Measurements from ENCODE around the gene TUBB2A.
"Not testable (repeated sequence)": the region's sequence is repeated elsewhere in the genome, so short reads cannot be mapped to it uniquely, and the experiment has no call there.

The TUBB2A gene

DNA sequence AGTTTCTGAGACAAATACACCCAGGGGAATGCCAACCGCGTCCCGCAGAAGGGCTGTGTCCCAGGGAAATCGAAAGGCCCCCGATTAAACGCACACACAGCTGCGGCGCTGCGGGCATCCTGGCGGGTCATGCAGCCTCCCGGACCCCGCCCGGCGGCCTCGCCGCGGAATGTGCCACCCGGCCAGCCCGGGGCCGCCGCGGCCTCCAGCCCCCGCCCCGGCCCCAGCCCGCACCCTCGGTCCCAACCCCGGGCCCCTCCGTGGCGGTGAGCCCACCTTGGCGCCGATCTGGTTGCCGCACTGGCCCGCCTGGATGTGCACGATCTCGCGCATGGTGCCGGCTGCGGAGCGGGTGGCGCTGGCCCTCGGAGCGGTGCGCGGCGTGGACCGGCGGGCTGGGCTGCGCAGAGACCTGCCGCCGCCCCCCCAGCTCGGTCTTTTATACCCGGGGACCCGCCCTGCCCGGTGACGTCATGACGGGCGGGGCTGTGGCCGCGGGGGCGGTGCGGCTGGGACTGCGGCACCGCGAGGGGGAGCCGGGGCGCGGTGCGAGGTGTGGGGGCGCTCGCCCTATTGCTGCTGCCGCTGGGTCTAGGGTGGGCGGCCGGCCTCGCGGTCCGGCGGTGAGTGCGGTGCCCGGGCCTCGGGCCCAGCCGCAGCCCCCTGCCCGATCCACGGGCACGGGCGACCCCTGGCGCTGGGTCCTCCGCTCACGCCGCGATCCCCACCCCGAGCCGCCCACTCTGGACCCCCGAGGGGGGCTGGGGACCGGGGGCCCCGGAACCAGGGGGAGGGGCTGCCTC, at the start of gene TUBB2A:
Gene TUBB2A (minus strand): TSS at position 414 of the 803 bp plus-strand sequence. CDS start 81 bp downstream, at position 333.
- DNase-seq (ENCODE audit: low read depth), result peak; percentile 74

DNA sequence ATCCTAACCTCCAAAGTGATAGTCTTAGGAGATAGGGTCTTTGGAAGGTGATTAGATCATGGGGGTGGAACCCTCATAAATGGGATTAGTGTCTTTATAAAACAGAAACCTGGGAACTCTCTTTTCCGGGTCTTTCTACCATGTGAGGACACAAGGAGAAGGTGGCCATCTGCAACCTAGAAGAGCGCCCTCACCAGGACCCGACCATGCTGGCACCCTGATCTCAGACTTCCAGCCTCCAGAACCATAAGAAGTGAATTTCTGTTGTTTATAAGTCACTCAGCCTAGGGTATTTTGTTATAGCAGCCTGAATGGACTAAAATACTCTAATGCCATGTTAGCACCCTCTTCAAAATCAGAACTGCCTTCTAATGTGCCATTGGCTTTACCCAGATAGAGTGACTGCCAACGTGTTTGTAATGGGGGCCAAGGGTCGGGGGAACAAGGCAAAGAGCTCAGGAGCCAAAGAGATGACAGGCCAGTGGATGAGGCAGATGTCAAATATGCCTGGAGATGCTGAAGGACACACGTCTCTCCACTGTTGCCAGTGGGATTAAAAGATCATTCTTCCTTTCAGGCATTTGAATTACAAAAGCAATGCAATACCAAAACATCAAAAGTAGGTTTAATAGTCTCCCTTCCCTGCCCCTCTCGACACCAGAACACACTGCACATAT, 49.1 kb upstream of the TUBB2A start:
- DNase-seq (ENCODE audit: low read depth), result no peak

- peak; percentile 82 for DNase-seq (ENCODE audit: low read depth)
Measured at GRCh38 chr6:3205913-3206312, 48.6 kb upstream of the TUBB2A start.

DNA sequence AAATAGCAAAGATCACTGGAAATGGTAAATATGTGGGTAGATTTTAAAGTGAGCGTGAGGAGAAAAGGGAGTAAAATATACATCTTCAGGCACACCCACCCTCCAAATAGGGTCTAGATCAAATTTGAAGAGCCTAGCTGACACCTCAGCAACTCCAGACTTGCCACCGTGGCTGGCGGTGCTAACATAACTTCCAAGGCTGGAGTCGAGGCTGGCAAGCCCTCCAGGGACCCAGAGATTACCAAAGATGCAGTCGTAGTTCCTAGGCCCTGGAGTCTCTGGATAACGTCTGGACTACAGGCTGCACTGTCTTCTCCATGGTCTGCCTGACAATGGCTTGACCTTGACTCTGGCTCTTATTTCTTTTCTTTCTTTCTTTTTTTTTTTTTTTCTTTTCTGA, 47.6 kb upstream of the TUBB2A start:
- DNase-seq (ENCODE audit: low read depth), result no peak

DNA sequence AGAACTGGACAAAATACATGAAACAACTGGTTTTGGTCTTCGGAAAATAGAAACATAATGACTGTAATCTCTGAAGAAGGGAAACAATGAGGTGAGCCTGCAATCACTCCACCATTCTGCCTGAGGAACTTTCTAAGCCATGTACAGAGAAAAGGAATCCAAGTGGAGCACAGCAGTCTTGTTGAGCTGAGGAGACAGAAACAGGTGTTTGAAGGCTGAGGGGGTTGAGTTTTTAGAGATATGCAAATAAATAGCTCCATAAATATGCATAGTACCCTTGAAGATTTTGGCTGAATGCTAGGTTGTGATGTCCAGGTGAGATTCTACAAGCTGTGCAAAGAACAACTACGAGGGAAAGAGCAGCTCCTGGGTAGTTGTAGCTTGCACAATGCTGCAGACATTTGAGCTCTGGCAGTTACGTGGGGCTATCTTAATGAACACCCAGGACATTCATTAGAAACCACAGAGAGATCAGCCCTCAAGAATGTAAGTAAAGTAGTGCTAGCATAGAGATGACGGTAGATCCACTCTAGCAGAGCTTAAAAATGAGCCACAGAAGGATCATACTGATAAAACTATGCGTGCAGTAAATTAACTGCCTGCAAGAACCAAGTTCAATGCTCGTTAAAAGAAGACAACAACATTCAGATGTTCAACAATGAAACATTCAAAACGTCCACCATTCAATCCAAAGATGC, 45.8 kb upstream of the TUBB2A start:
- DNase-seq (ENCODE audit: low read depth), result peak; percentile 72

- DNase-seq (ENCODE audit: low read depth), result no peak
Measured at GRCh38 chr6:3201388-3201787, 44.0 kb upstream of the TUBB2A start.

DNA sequence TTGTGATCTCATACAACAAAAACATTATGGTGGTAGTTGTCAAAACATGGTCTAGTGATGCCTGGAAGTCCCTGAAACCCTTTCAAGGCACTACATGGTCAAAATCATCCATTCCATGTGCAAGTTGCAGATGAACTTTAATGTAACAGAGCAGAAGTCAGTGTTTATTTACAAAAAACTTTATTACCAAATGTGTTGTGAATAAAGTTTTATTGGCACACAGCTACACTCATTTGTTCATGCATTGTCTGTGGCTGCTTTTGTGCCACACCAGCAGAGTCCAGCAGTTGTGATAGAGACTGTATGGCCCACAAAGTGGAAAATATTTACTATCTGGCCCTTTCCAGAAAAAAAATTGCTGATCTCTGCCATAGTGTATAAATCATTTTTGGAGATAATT, 43.3 kb upstream of the TUBB2A start:
- no peak for DNase-seq (ENCODE audit: low read depth)

GRCh38 chr6:3199382-3199781, 42.0 kb upstream of the TUBB2A start:
- no peak for DNase-seq (ENCODE audit: low read depth)

GRCh38 chr6:3197734-3198133, 40.4 kb upstream of the TUBB2A start:
- DNase-seq (ENCODE audit: low read depth), result not testable (repeated sequence)

DNA sequence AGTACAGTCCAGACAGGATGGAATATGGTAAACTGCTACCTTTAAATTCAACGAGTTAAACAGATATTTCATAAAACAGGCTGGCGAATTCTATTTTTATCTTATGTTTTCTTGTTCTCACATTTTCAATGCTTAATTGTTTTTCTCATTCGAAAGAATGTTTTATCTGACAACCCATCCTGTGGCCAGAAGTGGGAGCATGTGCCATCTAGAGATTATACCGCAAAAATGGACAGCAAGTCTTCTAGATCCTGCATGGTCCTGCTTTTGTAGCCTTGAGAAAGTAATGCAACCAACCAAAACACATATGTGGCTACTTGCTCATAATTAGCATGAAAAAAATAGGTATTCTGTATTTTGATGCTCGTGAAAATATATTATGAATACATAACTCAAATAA, 39.4 kb upstream of the TUBB2A start:
- DNase-seq (ENCODE audit: low read depth), result no peak

DNA sequence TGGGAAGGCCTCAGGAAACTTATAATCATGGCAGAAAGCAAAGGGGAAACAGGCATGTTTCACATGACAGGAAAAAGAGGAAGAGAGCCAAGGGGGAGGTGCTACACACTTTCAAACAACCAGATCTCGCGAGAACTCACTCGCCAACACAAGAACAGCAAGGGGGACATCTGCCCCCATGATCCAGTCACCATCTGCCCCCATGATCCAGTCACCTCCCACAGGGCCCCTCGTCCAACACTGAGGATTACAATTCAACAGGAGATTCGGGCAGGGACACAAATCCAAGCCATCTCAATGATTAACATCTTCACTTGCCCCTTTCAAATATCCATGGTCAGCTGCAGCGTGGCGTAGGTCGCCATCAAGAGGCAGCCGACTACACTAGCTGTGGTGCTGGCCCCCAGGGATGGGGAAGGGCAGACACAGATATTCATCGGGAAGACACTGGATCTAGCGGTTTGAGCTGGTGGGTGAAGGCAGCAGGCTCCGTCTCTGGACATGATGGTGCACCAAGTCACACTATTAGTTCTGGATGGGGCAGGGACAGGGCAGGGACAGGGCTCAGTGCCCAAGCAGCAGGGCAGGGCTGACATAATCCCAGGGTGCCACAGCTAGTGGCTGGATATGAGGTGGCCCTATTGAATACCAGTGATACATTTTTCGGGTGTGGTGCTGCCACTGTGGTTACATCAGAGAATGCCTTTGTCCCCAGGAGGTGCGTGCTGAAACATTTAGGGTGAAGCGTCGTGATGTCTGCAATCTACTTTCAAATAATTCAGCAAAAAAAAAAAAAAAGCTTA, 38.6 kb upstream of the TUBB2A start:
- DNase-seq (ENCODE audit: low read depth), result no peak

DNA sequence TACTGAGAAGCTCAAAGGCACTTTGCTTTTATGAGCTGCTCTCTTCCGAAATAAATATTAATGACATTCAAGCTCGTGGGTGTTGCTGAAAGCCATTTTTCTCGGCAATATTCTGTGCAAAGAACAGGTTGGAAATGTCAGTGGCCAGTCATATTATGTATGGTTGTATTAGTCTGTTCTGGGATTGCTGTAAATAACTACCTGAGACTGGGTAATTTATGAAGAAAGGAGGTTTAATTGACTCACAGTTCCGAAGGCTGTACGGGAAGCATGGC, 38.0 kb upstream of the TUBB2A start:
- DNase-seq (ENCODE audit: low read depth), result no peak

DNA sequence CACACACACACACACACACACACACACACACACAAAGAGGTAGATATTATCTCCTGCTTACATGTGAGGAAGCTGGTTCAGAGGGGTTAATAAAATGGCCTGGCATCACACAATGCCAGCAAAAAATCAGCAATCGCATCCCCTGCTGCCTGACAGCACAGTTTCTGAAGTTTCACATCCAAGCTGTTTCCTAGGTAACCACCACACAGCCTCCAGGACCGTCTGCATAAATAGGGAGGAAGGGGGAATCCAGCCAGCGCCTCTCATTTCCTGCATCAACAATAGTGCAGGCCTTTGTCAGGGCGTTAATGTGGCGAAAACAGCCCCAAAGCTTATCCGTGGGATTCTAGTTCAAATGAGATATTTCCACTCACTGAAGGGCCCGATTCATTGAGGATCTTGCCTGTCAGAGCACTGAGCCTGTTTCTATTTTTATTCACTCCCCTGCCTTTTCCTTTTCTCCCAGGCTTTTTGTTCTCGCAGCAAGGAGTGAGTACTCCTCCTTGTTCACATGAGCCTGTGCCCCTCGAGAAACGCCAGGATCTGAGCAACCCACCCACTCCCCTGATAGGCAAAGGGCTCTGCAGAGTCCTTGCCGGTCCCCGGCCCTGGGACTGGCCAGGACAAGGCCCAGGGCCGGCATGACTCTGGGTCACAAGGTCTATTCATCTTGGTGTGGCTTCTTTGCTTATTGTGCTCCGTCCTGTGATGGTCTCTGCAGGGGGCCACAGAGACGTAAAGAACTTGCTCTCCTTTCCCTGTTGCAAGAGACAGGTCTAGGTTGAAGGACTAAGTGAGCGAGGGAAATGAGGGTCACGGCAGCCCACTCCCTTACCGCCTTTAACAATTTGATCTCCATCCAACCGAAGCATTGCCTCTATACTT, 37.4 kb upstream of the TUBB2A start:
- no peak for DNase-seq (ENCODE audit: low read depth)

GRCh38 chr6:3193102-3193849, 35.9 kb upstream of the TUBB2A start:
- DNase-seq (ENCODE audit: low read depth), result no peak

- no peak for DNase-seq (ENCODE audit: low read depth)
Measured at GRCh38 chr6:3190779-3191178, 33.4 kb upstream of the TUBB2A start.

- DNase-seq (ENCODE audit: low read depth), result no peak
Measured at GRCh38 chr6:3190056-3190455, 32.7 kb upstream of the TUBB2A start.

GRCh38 chr6:3189192-3189591, 31.8 kb upstream of the TUBB2A start:
- not testable (repeated sequence) for DNase-seq (ENCODE audit: low read depth)

GRCh38 chr6:3188262-3188661, 30.9 kb upstream of the TUBB2A start:
- no peak for DNase-seq (ENCODE audit: low read depth)

DNA sequence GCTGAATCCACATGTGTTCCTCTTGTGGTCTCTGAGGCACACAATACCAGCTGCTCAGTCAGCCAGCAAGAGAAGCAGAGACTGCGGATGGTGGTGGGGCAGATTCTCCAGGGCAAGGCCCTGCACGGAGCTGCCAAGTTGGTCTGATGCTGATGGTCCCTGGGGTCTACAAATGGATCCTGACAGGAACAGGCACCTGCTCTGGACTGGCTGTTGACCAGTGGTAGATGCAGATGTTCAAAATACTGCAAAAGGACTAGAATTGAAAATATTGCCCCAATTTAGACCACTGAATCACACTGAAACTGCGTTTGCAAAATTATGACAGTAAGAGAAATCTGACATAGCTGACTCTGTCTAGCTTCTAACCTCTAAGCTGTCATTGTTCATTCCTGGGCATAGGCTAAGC, 29.6 kb upstream of the TUBB2A start:
- no peak for DNase-seq (ENCODE audit: low read depth)

- no peak for DNase-seq (ENCODE audit: low read depth)
Measured at GRCh38 chr6:3183066-3183465, 25.7 kb upstream of the TUBB2A start.

GRCh38 chr6:3181105-3181504, 23.8 kb upstream of the TUBB2A start:
- DNase-seq (ENCODE audit: low read depth), result no peak

All from GM04504 (cell line).